Measurements from ENCODE around the gene RCSD1.

The RCSD1 gene

GRCh38 chr1:167751676-167752075 is 121.6 kb downstream of the RCSD1 start:
- H3K4me2 ChIP-seq (ENCODE audit: low read length), result peak overlapping the region; percentile 75
- H3K4me1 ChIP-seq (ENCODE audit: control insufficient read depth, low read length), result peaks cover 94% of the 10 kb centered on the region
- H3K9me2 ChIP-seq (replicated peaks; ENCODE audit: control insufficient read depth, low read length), result no peaks in the 10 kb centered on the region
- no peaks in the 10 kb centered on the region for H3K27me3 ChIP-seq (ENCODE audit: control insufficient read depth, low read length)
- TF ChIP-seq CTCF (IDR thresholded peaks at IDR 0.05; ENCODE audit: low read depth, low read length, poor library complexity, severe bottlenecking) (no peak), EZH2phosphoT487 (IDR thresholded peaks at IDR 0.05; ENCODE audit: borderline replicate concordance, low read length) (no peak)
- peaks cover 69% of the 10 kb centered on the region for H3K79me2 ChIP-seq (ENCODE audit: control insufficient read depth, low read length)
- no peaks in the 10 kb centered on the region for H4K20me1 ChIP-seq (ENCODE audit: control insufficient read depth, insufficient read depth, low read depth, low read length)
- H3F3A ChIP-seq (ENCODE audit: control insufficient read depth, insufficient read depth), result peaks cover 43% of the 10 kb centered on the region
- H3K27ac ChIP-seq (ENCODE audit: low read depth, low read length), result peak overlapping the region; percentile 75
- peak overlapping the region; percentile 69 for H3K4me3 ChIP-seq (ENCODE audit: low read length)
- H3K9me3 ChIP-seq (ENCODE audit: control insufficient read depth, insufficient read depth, low read length), result no peaks in the 10 kb centered on the region
- no peaks in the 10 kb centered on the region for H3K36me3 ChIP-seq (ENCODE audit: control insufficient read depth, low read length)

- Histone ChIP-seq H3K27ac (ENCODE audit: low read depth, low read length) (peak overlapping the region; percentile 75), H3K79me2 (ENCODE audit: control insufficient read depth, low read length) (peaks cover 73% of the 10 kb centered on the region), H3K4me2 (ENCODE audit: low read length) (peak overlapping the region; percentile 75), H3K36me3 (ENCODE audit: control insufficient read depth, low read length) (no peaks in the 10 kb centered on the region), H3F3A (ENCODE audit: control insufficient read depth, insufficient read depth) (peaks cover 37% of the 10 kb centered on the region), H3K9me3 (ENCODE audit: control insufficient read depth, insufficient read depth, low read length) (no peaks in the 10 kb centered on the region), H4K20me1 (ENCODE audit: control insufficient read depth, insufficient read depth, low read depth, low read length) (no peaks in the 10 kb centered on the region), H3K9me2 (replicated peaks; ENCODE audit: control insufficient read depth, low read length) (no peaks in the 10 kb centered on the region), H3K4me1 (ENCODE audit: control insufficient read depth, low read length) (peaks cover 94% of the 10 kb centered on the region), H3K27me3 (ENCODE audit: control insufficient read depth, low read length) (no peaks in the 10 kb centered on the region), H3K4me3 (ENCODE audit: low read length) (peak overlapping the region; percentile 69)
- TF ChIP-seq CTCF (IDR thresholded peaks at IDR 0.05; ENCODE audit: low read depth, low read length, poor library complexity, severe bottlenecking) (no peak), EZH2phosphoT487 (IDR thresholded peaks at IDR 0.05; ENCODE audit: borderline replicate concordance, low read length) (no peak)
Observed at GRCh38 chr1:167752219-167752985, 122.4 kb downstream of the RCSD1 start.

GRCh38 chr1:167755654-167756053 is 125.6 kb downstream of the RCSD1 start:
- peaks cover 70% of the 10 kb centered on the region for H3K79me2 ChIP-seq (ENCODE audit: control insufficient read depth, low read length)
- H3K27me3 ChIP-seq (ENCODE audit: control insufficient read depth, low read length), result no peaks in the 10 kb centered on the region
- H3K4me1 ChIP-seq (ENCODE audit: control insufficient read depth, low read length), result peaks cover 74% of the 10 kb centered on the region
- no peaks in the 10 kb centered on the region; the same call in 1 of the 2 replicates for H3K9me2 ChIP-seq (replicated peaks; ENCODE audit: control insufficient read depth, low read length)
- no peak for TF ChIP-seq EZH2phosphoT487 (IDR thresholded peaks at IDR 0.05; ENCODE audit: borderline replicate concordance, low read length)
- no peak for TF ChIP-seq CTCF (IDR thresholded peaks at IDR 0.05; ENCODE audit: low read depth, low read length, poor library complexity, severe bottlenecking)
- H3K27ac ChIP-seq (ENCODE audit: low read depth, low read length), result peak overlapping the region; percentile 14; the same call in 1 of the 2 replicates
- no peaks in the 10 kb centered on the region for H3K9me3 ChIP-seq (ENCODE audit: control insufficient read depth, insufficient read depth, low read length)
- 0 out of 2 replicates have a peak overlapping the region, but pooled peaks have one; percentile 0 for H3K4me2 ChIP-seq (ENCODE audit: low read length)
- peaks cover 6% of the 10 kb centered on the region for H3K36me3 ChIP-seq (ENCODE audit: control insufficient read depth, low read length)
- H3F3A ChIP-seq (ENCODE audit: control insufficient read depth, insufficient read depth), result peaks cover 33% of the 10 kb centered on the region
- no peaks in the 10 kb centered on the region for H4K20me1 ChIP-seq (ENCODE audit: control insufficient read depth, insufficient read depth, low read depth, low read length)
- H3K4me3 ChIP-seq (ENCODE audit: low read length), result no peak overlapping the region

Measured in DOHH2 (cell line).